ENCODE measurements around the gene CPNE9. TPM values are rescaled to one million over a fixed set of nuclear protein-coding genes. Genes with fewer than 3 reads are reported as not detected.
A peak's percentile ranks its signal among the peaks of the same experiment; 100 is the strongest.

The CPNE9 gene
- total and polyA plus RNA-seq, 2 of the 8 experiments (the other 6 are each of a cell fraction or from before 2014, with no cell fraction given) = 4.8 to 6.0 TPM

GRCh38 chr3:9749645-9750555 lies 46.3 kb downstream of the CPNE9 start, which contains the start of gene OGG1 (continued):
- 0 out of 4 replicates have a peak, but pooled peaks of 1 of the 2 experiments have one; percentile 3 for TF ChIP-seq RAD21 (IDR thresholded peaks at IDR 0.05 in 1 of 2, conservative IDR thresholded peaks at IDR 0.05 in 1 of 2; ENCODE audit: low read depth in 2 of 2, low read length in 2 of 2)
- TF ChIP-seq GABPA (IDR thresholded peaks at IDR 0.05; ENCODE audit: borderline replicate concordance, insufficient read depth, low read length) = peak; percentile 52; the same call in 1 of the 2 replicates
- TF ChIP-seq KDM5A (IDR thresholded peaks at IDR 0.05; ENCODE audit: low read length) = no peak
- peak; percentile 24; the same call in 1 of the 2 replicates for TF ChIP-seq SP2 (IDR thresholded peaks at IDR 0.05; ENCODE audit: low read length)
- TF ChIP-seq POU5F1 (IDR thresholded peaks at IDR 0.05; ENCODE audit: low read depth, low read length) = no peak
- TF ChIP-seq BACH1 (IDR thresholded peaks at IDR 0.05; ENCODE audit: low read length) = no peak
- TF ChIP-seq EZH2 (IDR thresholded peaks at IDR 0.05; ENCODE audit: low read depth, low read length, severe bottlenecking) = no peak
- no peak for TF ChIP-seq HDAC2 (IDR thresholded peaks at IDR 0.05; ENCODE audit: borderline replicate concordance in 1 of 2, low read depth in 2 of 2, low read length in 2 of 2)
- TF ChIP-seq YY1 (IDR thresholded peaks at IDR 0.05; ENCODE audit: low read depth, low read length) = no peak
- TF ChIP-seq ZNF274 (IDR thresholded peaks at IDR 0.05; ENCODE audit: borderline replicate concordance, extremely low read depth, low read length) = no peak
- peak; percentile 28; the same call in 1 of the 2 replicates for TF ChIP-seq E2F6 (IDR thresholded peaks at IDR 0.05)
- no peak for TF ChIP-seq CREB1 (IDR thresholded peaks at IDR 0.05)
- TF ChIP-seq EP300 (IDR thresholded peaks at IDR 0.05; ENCODE audit: borderline replicate concordance in 1 of 2, low read depth in 2 of 2, low read length in 2 of 2) = no peak
- no peak for TF ChIP-seq ATF2 (IDR thresholded peaks at IDR 0.05; ENCODE audit: low read length)
- peak; percentile 77 for TF ChIP-seq TAF7 (optimal IDR thresholded peaks at IDR 0.05; ENCODE audit: borderline replicate concordance, low read depth, low read length)
- TF ChIP-seq POLR2AphosphoS5 (IDR thresholded peaks at IDR 0.05; ENCODE audit: low read depth, low read length) = peak; percentile 49
- peak; percentile 42 for TF ChIP-seq ASH2L (IDR thresholded peaks at IDR 0.05; ENCODE audit: low read length)
